ENCODE measurements around the gene HDDC3.

Gene HDDC3

GRCh38 chr15:90887037-90887481 is 45.3 kb downstream of the HDDC3 start:
- no peak for DNase-seq

GRCh38 chr15:90886291-90886614 is 46.1 kb downstream of the HDDC3 start:
- no peak for DNase-seq

- no peak for DNase-seq
These were observed 46.7 kb downstream of the HDDC3 start for GRCh38 chr15:90885432-90886290.

- no peak for DNase-seq
These were observed 47.5 kb downstream of the HDDC3 start for GRCh38 chr15:90884719-90885431.

GRCh38 chr15:90883976-90884718 is 48.2 kb downstream of the HDDC3 start, which contains the start of gene FES:
Gene FES (plus strand): TSS chr15:90884504. CDS start chr15:90885046, 542 bp downstream.
- DNase-seq, result no peak

GRCh38 chr15:90883526-90883975 is 48.8 kb downstream of the HDDC3 start:
- DNase-seq, result no peak

GRCh38 chr15:90882781-90883525 is 49.4 kb downstream of the HDDC3 start:
- DNase-seq, result no peak

- no peak for DNase-seq
These were observed 50.2 kb downstream of the HDDC3 start for GRCh38 chr15:90881978-90882721.

GRCh38 chr15:90881181-90881977 is 51.0 kb downstream of the HDDC3 start:
- no peak for DNase-seq

- DNase-seq, result no peak
These were observed 51.8 kb downstream of the HDDC3 start for GRCh38 chr15:90880381-90881145.

All from NCI-H1436 treated with DMSO at 0.1 percent for 48 hours (cell line).